Measurements from ENCODE around the gene BLTP2.

The BLTP2 gene

DNA sequence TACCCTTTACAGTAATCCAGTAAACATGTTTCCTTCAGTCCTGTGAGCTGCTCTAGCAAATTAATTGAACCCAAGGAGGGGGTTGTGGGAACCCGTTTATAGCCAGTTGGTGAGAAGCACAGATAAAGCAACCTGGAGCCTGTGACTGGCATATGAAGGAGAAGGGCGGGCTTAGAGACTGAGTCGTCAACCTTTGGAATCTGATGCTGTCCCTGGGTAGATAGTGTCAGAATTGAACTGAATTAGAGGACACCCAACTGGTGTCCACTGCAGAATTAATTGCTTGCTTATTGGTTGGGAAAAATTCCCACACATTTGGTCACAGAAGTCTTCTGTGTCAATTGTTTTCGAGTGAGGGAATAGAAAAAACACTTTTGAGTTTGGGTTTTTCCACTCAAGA, 18.1 kb downstream of the BLTP2 start:
- DNase-seq (ENCODE audit: low read depth): no peak
- TF ChIP-seq, protein P1, sequence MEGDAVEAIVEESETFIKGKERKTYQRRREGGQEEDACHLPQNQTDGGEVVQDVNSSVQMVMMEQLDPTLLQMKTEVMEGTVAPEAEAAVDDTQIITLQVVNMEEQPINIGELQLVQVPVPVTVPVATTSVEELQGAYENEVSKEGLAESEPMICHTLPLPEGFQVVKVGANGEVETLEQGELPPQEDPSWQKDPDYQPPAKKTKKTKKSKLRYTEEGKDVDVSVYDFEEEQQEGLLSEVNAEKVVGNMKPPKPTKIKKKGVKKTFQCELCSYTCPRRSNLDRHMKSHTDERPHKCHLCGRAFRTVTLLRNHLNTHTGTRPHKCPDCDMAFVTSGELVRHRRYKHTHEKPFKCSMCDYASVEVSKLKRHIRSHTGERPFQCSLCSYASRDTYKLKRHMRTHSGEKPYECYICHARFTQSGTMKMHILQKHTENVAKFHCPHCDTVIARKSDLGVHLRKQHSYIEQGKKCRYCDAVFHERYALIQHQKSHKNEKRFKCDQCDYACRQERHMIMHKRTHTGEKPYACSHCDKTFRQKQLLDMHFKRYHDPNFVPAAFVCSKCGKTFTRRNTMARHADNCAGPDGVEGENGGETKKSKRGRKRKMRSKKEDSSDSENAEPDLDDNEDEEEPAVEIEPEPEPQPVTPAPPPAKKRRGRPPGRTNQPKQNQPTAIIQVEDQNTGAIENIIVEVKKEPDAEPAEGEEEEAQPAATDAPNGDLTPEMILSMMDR (IDR thresholded peaks at IDR 0.05; ENCODE audit: insufficient read depth, low read depth, low read length, missing control alignments): no peak

GRCh38 chr17:28624148-28624547, 20.8 kb downstream of the BLTP2 start:
- no peak for DNase-seq (ENCODE audit: low read depth)
- TF ChIP-seq, protein P1 (IDR thresholded peaks at IDR 0.05; ENCODE audit: insufficient read depth, low read depth, low read length, missing control alignments): no peak
- no peak overlapping the region for H3K4me3 ChIP-seq (ENCODE audit: low read depth, low read length)

More for the DNA sequence above, 18.1 kb downstream of the BLTP2 start:
- no peak overlapping the region for H3K4me3 ChIP-seq (ENCODE audit: low read depth, low read length)

GRCh38 chr17:28623696-28624095, 21.3 kb downstream of the BLTP2 start:
- DNase-seq (ENCODE audit: low read depth): no peak
- no peak overlapping the region for H3K4me3 ChIP-seq (ENCODE audit: low read depth, low read length)
- TF ChIP-seq, protein P1 (IDR thresholded peaks at IDR 0.05; ENCODE audit: insufficient read depth, low read depth, low read length, missing control alignments): no peak

- TF ChIP-seq, protein P1 (IDR thresholded peaks at IDR 0.05; ENCODE audit: insufficient read depth, low read depth, low read length, missing control alignments): no peak
- no peak for DNase-seq (ENCODE audit: low read depth)
- no peak overlapping the region for H3K4me3 ChIP-seq (ENCODE audit: low read depth, low read length)
Measured at GRCh38 chr17:28622186-28622585, 22.8 kb downstream of the BLTP2 start.

DNA sequence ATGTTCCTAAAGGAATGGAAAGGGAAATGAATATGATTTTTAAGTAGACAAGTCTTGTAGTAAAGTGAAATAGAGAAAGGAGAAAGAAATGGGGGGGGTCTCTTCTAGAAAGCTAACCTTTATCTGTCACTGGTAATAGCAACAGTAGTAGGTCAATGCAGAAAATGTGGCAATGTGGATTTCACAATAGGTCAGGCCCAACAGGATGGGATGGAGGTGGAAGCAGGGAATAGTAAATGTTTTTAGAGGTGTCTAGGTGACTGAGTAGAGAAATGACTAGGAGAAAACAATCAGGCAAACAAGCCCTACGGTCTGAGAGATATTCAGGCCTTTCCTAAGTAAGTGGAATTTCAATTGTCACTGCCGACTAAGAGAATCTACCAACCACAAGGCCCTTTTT, 24.9 kb downstream of the BLTP2 start:
- no peak for DNase-seq (ENCODE audit: low read depth)
- no peak overlapping the region for H3K4me3 ChIP-seq (ENCODE audit: low read depth, low read length)

DNA sequence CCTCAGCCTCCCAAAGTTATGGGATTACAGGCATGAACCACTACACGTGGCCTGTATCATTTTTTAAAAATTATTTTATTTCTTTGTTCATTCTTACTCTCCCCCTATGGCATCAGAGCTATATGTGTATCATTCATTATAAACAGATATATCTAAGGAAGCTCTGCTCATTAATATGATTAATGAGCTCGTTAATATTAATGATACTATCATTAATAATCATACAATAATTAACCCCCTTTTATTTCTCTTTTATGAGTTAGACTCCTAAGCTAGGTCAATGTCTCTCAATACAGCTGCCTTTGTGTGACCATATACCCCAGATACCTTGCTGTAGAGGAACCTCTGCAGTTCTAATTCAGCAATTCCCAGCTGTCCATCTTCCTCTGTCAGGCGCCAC, 26.5 kb downstream of the BLTP2 start:
- no peak for DNase-seq (ENCODE audit: low read depth)

More for the DNA sequence above, 24.9 kb downstream of the BLTP2 start:
- TF ChIP-seq, protein P1 (IDR thresholded peaks at IDR 0.05; ENCODE audit: insufficient read depth, low read depth, low read length, missing control alignments): no peak

DNA sequence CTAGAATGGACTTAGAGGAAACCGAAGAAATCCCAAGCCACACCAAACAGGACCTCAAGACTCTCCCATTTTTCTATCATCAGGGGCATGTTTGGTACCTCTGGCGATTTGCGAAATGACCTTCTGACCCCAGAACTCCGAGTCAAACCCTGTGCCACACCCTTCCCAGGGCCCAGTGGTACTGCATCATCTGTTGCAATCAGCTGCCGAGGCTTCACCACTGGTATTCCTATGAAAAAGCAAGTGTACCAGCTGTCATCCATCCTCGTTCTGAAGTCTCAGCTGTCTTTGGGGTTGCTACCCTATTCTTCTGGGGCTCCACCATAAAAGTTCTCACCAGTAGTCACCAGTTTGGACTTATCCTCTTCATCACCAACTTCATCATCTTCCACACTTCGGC, 28.7 kb downstream of the BLTP2 start:
- TF ChIP-seq, protein P1 (IDR thresholded peaks at IDR 0.05; ENCODE audit: insufficient read depth, low read depth, low read length, missing control alignments): no peak

More for the DNA sequence above, 26.5 kb downstream of the BLTP2 start:
- H3K4me3 ChIP-seq (ENCODE audit: low read depth, low read length): no peak overlapping the region
- TF ChIP-seq, protein P1 (IDR thresholded peaks at IDR 0.05; ENCODE audit: insufficient read depth, low read depth, low read length, missing control alignments): no peak

More for the DNA sequence above, 28.7 kb downstream of the BLTP2 start:
- no peak overlapping the region for H3K4me3 ChIP-seq (ENCODE audit: low read depth, low read length)
- no peak for DNase-seq (ENCODE audit: low read depth)
